GM18502 (cell line): Measurements from ENCODE around the gene KRTAP2-1.
"Not testable (repeated sequence)": the region's sequence is repeated elsewhere in the genome, so short reads cannot be mapped to it uniquely, and the experiment has no call there.

Experiments
- ATAC-seq: cut with Tn5 transposase; IDR thresholded peaks from one replicate; pipeline ENCODE4 v1.9.1; 2021; ENCODE audit warnings: mild to moderate bottlenecking; ENCODE audit not compliant: unreplicated experiment, poor library complexity

Gene KRTAP2-1, protein sequence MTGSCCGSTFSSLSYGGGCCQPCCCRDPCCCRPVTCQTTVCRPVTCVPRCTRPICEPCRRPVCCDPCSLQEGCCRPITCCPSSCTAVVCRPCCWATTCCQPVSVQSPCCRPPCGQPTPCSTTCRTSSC

DNA sequence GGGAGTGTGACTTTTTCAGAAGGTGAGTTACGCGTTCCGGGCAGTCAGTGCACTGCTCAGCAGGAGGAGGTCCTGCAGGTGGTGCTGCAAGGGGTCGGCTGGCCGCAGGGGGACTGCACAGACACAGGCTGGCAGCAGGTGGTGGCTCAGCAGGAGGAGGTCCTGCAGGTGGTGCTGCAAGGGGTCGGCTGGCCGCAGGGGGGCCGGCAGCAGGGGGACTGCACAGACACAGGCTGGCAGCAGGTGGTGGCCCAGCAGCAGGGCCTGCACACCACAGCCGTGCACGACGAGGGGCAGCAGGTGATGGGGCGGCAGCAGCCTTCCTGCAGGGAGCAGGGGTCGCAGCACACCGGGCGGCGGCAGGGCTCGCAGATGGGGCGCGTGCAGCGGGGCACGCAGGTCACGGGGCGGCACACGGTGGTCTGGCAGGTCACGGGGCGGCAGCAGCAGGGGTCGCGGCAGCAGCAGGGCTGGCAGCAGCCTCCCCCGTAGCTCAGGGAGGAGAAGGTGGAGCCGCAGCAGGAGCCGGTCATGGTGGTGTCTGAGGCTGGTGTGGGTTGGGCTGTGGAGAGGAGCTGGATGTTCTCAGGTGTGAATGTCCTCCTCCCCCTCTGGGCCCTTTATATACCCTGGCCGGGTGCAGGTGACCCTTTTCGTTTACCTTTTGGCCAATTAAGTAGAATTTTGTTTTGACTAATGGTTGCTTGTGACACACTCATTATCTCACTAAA is at the start of gene KRTAP2-1:
Gene KRTAP2-1 (minus strand): TSS at position 582 of the 731 bp plus-strand sequence. CDS start 49 bp downstream, at position 533.
- ATAC-seq: not testable (repeated sequence)

DNA sequence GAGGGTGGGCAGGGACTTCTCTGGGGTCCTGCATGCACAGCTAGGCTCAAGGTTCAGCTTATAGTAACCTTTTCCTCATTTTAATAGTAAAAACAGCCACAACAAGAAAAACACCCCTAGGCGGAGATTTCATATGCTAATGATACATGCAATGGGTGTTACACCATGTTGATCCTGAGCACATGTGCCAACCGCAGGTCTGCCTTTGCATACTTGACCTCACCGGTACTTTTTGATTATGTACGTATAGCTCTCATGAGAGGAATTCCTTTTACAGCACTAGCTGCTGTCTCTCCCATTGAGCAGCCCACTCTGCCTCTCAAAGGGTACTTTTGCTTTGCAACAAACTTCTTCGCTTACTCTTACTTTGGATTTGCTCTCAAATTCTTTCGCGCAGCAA is 48.9 kb upstream of the KRTAP2-1 start:
- no peak for ATAC-seq

DNA sequence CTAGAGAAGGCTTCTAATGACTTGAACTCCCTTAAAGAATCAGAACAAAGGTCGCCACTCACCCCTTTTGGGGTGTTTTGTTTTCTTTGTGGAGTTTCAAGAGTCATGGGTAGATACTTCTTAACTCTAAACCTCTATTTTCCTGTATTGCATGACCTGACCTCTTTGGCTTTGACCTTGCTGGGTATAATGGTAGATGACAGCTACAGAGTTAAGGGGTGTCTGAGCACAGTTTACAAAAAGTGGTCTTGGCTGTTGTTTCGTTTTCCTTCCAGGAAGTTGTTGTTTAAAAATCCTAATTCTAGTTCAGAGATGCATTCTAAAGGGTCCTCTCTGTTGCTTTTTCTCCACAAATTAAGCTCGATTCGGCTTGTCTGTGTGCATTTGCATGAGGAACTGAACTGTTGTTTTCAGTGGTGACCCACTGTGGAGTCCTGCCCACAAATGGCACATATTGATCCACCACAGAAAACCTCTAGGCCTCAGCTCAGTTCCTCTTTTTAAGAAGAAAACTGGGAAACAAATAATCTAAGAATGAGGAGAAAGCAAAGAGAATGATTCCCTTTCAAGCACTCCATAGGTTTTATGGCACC is 41.7 kb upstream of the KRTAP2-1 start:
- ATAC-seq: not testable (repeated sequence)

DNA sequence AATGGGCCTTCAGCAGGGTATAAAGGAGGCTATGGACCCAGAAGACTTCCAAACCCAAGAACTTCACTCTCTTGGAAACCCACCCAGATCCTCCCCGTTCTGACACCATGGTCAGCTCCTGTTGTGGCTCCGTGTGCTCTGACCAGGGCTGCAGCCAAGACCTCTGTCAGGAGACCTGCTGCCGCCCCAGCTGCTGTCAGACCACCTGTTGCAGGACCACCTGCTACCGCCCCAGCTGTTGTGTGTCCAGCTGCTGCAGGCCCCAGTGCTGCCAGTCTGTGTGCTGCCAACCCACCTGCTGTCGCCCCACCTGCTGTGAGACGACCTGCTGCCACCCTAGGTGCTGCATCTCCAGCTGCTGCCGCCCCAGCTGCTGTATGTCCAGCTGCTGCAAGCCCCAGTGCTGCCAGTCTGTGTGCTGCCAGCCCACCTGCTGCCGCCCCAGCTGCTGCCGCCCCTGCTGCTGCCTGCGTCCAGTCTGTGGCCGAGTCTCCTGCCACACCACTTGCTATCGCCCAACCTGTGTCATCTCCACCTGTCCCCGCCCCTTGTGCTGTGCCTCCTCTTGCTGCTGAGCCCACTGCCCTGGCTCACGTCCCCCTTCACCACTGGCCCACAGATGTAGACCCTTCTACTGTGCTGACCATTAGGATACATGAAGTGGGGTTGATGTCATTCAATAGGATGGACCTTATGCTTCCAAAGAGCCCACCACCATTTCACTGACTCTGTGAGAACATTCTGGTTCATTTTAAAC is 37.2 kb upstream of the KRTAP2-1 start, which contains the start of gene KRTAP4-7:
Gene KRTAP4-7 (plus strand): TSS at position 51 of the 757 bp plus-strand sequence. CDS start 57 bp downstream, at position 108.
- not testable (repeated sequence) for ATAC-seq

DNA sequence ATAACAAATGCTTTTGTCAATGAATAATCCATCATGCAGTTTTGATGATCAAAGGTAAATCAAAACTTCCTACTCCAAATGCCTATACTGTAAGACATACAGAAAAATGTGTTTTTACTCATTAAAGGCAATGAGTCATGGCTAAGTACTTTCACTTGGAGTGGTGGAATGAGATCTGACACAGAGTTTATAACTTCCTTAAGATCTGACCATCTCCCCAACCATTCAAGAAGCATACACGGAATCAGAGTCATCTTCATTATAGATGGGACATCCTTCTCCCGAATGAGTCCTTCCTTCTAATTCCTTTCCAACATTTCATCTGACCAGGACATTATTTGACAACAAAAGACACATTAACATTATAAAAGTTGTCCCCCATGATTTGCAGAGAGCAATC is 36.3 kb upstream of the KRTAP2-1 start:
- ATAC-seq: not testable (repeated sequence)

DNA sequence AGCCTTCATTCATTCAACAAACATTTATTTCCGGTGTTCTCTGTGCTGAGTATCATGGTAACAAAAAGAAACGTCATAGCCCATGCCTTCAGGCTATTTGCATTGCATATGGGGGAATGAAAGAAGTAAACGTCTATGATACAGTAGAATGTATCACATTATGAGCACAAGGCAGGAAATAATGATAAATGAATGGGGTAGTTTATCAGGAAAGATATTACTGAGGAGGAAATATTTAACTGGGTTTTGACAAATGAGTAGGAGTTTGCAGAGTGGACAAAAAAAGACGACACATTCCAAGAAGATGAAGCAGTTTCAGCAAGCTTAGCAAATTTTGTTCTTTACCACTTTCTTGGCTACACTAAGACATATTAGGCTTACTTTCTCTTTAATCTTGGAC is 35.5 kb upstream of the KRTAP2-1 start:
- ATAC-seq: no peak

DNA sequence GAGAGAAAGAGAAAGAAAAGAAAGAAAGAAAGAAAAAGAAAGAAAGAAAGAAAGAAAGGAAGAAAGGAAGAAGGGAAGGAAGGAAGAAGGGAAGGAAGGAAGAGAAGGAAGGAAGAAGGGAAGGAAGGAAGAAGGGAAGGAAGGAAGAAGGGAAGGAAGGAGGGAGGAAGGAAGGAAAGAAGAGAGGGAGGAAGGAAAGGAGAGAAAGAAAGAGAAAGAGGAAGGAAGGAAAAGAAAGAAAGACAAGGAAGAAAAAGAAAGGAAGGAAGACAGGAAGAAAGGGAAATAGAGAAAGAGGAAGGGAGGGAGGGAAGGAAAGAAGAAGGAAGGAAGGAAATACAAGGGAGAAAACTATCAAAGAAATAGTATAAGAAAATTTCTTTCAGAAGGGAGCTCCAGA is 29.7 kb upstream of the KRTAP2-1 start:
- ATAC-seq: no peak

DNA sequence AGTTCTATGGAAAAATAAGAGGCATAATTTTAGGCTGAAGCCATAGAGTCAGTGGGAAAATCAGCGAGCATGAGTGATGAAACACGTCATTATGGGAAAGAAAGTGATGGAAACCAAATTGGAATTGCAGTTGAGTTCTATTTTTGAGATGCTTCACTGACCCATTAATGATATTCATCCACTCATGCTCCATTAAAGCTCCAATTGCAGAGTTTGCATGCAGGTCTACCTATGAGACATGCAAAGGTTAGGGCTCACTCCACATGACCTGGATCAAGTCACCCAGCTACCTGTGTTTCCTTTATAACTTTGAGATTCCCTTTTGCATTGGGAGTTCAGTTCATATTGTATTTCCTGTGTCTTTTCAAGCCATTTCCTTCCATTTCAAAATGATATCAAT is 26.6 kb upstream of the KRTAP2-1 start:
- no peak for ATAC-seq

DNA sequence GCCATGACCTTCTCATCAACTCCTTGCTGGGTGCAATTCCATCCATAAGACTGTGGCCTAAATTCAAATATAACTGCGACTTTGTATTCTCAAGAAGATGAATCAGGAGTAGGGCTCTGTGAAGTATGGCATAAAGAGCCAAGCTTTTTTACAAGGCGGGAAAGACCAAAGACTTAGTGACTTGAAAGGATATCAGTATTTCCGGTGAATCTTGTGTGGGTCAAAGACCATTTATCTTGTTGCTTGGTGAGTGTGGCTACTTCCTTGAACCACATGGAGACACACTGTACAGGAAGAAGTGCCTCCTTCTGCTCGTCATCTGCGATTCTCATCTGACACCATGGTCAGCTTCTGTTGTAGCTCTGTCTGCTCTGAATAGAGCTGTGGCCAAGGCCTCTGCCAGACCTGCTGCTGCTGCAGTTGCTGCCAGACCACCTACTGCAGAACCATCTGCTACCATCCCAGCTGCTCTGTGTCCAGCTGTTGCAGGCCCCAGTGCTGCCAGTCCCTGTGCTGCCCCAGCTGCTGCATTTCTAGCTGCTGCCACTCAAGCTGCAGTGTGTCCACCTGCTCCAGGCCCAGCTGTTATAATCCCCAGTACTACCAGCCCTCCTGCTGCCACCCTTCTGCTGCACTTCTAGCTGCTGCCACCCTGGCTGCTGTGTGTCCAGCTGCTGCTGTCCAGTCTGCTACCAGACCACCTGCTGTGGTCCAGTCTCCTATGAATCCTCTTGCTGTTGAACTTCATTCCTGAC is 24.7 kb upstream of the KRTAP2-1 start:
- ATAC-seq: no peak

DNA sequence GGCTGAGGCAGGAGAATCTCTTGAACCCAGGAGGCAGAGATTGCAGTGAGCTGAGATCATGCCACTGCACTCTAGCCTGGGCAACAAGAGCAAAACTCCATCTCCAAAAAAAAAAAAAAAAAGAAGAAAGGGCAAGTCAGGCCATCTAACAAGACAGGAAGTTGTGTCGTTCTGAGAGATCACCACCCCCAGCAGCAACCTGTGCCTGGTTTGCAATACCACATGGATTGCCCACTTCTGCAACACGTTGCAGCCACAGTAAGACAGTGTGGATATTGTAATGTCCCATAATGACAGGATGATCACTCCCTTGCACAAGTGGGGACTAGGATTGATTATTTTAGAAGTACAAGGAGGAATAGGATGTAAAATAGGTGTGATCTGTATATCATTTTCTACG is 21.9 kb upstream of the KRTAP2-1 start:
- no peak for ATAC-seq

DNA sequence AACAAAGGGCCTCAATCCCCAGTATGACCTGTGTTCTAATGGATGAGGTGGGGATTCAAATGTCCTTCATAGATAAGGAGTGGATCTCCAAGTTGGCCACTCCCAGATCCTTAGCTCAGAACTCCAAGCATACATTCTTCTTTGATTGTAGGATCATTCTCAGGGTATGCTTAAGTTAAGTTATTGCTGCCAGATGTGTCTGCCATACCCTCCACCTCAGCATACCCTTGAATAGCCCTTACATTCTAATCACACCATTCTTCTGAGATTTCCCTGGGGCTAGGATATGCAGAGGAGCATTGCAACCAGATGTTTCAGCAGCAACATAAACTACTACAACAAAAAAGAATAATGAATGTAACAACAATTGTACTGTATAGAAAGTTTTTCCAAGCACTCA is 20.2 kb upstream of the KRTAP2-1 start:
- no peak for ATAC-seq

DNA sequence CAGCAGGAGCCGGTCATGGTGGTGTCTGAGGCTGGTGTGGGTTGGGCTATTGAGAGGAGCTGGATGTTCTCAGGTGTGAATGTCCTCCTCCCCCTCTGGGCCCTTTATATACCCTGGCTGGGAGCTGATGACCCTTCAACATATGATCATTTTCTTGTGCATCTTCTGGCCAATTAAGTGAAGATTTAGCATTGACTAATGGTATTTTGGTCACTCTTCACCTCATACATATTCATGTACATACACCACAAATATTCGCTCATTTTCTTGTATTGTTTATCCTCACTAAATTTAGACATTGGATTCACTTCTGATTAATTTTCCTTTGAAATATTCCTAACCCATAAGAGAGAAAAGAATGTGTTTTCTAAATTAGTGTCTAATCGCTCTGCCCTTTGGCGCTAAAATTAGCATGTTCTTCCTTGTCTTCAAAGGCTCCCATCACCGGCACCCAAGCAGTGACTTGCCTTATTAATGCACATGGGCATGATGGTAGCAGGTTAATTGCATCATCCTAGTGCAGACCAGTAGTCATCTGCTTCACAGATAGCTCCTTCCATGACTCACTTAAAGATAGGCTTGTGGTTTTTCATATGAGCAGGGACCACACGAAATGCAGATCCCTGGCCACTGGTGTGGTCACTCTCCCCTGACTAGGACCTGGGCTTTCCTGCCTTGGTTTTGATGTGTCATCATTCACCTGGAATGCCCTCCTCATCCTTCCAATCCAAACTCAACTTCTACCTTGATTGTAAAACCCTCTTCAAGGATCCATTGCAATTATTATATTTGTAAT is 18.9 kb upstream of the KRTAP2-1 start, which contains the start of gene KRTAP2-4:
Gene KRTAP2-4 (minus strand): TSS at position 51 of the 796 bp plus-strand sequence. CDS start 34 bp downstream, at position 17.
- ATAC-seq: no peak

DNA sequence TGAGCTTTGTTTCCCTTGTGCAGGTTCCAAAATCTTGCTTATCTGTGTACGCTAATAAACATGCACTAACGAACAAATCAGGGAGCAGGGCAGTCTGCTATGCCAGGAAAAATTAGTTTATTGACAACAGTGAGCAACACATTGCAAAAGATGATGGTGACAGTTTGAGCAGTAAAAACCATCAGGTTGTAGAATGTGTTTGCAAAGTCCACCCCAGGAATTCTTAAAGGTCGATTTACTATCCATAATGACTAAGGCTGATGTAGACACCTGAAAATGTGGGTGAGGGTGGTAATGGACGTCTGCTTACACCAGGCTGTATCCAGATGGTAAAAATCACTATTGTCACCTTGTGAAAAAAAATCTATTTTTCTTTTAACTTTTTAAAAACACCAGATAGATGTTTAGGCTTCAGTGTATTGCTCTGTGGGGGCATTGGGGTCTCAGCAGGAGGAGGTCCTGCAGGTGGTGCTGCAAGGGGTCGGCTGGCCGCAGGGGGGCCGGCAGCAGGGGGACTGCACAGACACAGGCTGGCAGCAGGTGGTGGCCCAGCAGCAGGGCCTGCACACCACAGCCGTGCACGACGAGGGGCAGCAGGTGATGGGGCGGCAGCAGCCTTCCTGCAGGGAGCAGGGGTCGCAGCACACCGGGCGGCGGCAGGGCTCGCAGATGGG is 18.0 kb upstream of the KRTAP2-1 start:
- not testable (repeated sequence) for ATAC-seq

DNA sequence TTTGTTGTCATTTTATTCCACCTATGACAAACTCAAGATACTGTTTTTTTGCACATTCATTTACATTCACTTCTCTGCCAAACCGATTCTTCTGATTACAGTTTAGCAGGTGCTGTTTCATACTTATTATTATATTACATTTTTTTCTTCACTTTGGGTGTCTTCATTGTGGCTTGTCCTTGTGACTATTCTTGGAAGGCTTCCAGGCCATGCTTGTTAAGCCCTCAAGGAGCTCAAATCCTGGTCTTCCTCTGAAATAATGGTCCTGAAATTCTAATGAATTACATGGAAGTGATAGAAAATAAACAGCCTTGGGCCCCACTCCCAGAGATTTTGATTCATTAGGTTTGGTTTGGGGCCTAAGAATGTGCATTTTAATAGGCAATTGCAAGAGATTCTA is 17.2 kb upstream of the KRTAP2-1 start:
- no peak for ATAC-seq

DNA sequence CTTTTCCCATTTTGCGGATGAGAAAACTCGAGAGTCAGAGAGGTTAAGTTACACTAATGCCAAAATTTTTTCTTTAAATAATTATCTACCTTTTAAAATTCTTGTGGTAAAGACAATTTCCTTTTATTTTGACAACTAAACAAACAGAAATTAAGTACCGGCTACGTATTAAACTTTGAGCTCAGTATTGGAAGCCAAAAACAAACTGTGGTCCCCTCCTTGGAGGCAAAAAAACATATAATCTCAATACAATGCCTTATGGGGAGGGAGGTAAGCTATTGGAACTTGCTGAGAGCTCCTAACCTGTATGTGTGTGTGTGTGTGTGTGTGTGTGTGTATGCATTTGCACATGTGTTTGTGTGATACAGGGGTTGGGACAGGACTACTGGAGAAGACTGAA is 16.3 kb upstream of the KRTAP2-1 start:
- ATAC-seq: no peak

DNA sequence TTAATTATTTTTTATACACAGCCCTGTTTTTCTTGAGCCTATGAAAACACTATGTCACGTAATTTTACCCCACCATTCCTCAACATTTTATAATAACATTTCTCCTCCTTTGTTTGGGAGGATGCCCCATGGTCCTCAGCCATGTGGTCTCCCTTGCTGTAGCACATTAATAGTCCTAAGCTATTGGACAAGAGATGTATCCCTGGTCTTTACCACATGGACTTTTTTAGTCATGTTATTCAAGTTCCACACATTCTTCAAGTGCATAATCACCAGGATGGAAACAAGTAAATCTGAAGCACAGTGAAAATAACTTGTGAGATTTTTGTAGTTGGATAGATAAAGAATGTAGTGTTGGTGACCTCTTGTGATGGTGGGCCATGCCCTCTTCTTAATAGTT is 14.8 kb upstream of the KRTAP2-1 start:
- no peak for ATAC-seq

DNA sequence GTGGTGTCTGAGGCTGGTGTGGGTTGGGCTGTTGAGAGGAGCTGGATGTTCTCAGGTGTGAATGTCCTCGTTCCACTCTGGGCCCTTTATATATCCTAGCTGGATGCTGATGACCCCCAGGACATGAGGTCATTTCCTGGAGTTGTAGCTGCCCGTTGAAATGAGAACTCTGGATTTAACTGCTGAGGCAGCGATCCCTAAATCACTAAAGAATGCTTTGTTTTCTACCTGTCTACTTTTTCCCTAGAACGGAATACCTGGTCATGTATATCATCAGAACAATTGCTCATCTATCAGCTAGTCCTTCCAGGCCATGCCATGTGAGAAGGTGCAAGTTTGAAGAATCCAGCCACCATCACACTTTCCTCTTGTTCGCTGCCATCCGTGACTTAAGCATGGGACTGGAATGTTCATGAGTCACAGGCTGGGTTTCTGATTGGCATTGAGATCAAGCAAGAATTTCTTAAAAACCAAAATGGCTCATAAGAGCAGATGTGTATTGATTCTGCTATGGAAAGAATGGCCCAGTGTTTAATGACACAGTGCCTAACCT is 13.0 kb upstream of the KRTAP2-1 start, which contains the start of gene KRTAP2-3:
Gene KRTAP2-3 (minus strand): TSS at position 63 of the 553 bp plus-strand sequence. CDS start 64 bp downstream, outside the sequence.
- no peak for ATAC-seq
